ENCODE measurements around the gene ISCA1.

- TF ChIP-seq CTCF (IDR thresholded peaks at IDR 0.05) (no peak), POLR2A (IDR thresholded peaks at IDR 0.05) (no peak)
Observed at GRCh38 chr9:86252870-86253269, 29.5 kb downstream of the ISCA1 start.
